ENCODE measurements around the gene ABI1.

- TF ChIP-seq, protein P1, sequence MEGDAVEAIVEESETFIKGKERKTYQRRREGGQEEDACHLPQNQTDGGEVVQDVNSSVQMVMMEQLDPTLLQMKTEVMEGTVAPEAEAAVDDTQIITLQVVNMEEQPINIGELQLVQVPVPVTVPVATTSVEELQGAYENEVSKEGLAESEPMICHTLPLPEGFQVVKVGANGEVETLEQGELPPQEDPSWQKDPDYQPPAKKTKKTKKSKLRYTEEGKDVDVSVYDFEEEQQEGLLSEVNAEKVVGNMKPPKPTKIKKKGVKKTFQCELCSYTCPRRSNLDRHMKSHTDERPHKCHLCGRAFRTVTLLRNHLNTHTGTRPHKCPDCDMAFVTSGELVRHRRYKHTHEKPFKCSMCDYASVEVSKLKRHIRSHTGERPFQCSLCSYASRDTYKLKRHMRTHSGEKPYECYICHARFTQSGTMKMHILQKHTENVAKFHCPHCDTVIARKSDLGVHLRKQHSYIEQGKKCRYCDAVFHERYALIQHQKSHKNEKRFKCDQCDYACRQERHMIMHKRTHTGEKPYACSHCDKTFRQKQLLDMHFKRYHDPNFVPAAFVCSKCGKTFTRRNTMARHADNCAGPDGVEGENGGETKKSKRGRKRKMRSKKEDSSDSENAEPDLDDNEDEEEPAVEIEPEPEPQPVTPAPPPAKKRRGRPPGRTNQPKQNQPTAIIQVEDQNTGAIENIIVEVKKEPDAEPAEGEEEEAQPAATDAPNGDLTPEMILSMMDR (IDR thresholded peaks at IDR 0.05; ENCODE audit: borderline replicate concordance, extremely low read depth, low read length, poor library complexity, severe bottlenecking), result no peak
- TF ChIP-seq EZH2 (IDR thresholded peaks at IDR 0.05; ENCODE audit: borderline replicate concordance, low read depth, low read length, severe bottlenecking), result no peak
Observed at GRCh38 chr10:26806557-26806956, 54.2 kb downstream of the ABI1 start.

All from DND-41 (cell line).